ENCODE data around the gene NRGN. TPM values are rescaled to one million over a fixed set of nuclear protein-coding genes. Genes with fewer than 3 reads are reported as not detected.

Gene NRGN
- total and polyA plus RNA-seq, 10 of the 15 experiments (the other 5 are each of a cell fraction or from before 2014, with no cell fraction given) = 0.36 to 3.2 (median 1.1) TPM; not detected in 2

DNA sequence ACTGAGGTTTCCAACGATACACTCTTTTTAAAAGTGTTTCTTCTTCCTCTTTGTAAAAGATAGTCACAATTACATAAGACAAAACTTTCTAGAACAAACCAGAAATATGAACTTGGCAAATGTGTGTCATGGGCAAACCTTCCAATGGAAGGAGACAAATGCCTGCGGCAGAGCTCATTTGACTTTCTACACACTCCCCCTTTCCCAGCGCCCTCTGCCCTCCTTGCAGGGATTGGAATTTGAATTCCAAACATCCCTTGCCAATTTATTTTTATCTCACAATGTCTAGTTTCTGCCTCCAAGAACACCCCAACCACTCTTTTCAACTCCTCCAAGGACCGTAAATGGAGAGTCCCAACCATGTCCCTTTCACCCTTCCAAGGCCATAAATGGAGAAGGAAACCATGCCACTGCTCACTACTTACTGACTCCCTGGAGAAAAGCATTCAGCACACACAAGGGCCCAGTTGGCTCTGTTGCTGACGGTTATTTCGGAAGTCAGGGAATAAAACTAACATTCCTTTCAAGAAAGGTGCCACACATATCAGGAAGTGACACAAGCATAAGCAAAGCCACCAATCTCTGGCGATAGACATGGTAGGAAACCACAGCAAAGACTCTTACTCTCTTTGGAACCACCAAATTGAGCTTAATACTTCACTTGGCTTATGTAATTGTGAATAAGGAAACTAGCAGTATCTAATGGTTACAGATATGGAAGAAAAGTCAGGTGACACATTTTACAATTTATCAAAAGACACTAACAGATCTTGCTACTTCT lies 37.3 kb downstream of the NRGN start:
- ChIA-PET RAD21 (ENCODE audit: unreplicated experiment) (no interaction called here), CTCF (interaction anchor here (1.4 to 2.4 kb wide), 5 partner anchors 8 to 137 kb away, joined by 3 to 7 read pairs (median 4); no protein-coding TSS in a partner anchor), POLR2A (no interaction called here), SMC1A (ENCODE audit: uncharacterized antibody, unreplicated experiment) (interaction anchor here (1.4 to 1.6 kb wide), 2 partner anchors 16 to 108 kb away, joined by 5 to 6 read pairs; no protein-coding TSS in a partner anchor)
- Histone ChIP-seq H3K27me3 (replicated peaks in 1 of 2; ENCODE audit: control insufficient read depth in 2 of 2, insufficient read depth in 2 of 2, low read length in 1 of 2) (no peaks in the 10 kb centered on the region), H3K27ac (ENCODE audit: control insufficient read depth, insufficient read depth) (no peak overlapping the region), H3K79me2 (ENCODE audit: control insufficient read depth, insufficient read depth, low read length) (no peaks in the 10 kb centered on the region; the same call in 1 of the 2 replicates), H4K20me1 (ENCODE audit: control insufficient read depth, insufficient read depth) (no peaks in the 10 kb centered on the region), H3K4me2 (ENCODE audit: control insufficient read depth, insufficient read depth) (no peak overlapping the region), H3K4me1 (ENCODE audit: control insufficient read depth, insufficient read depth, low read length) (no peaks in the 10 kb centered on the region), H3K4me3 (no peak overlapping the region), H3K9me3 (replicated peaks; ENCODE audit: control insufficient read depth, insufficient read depth, low read length) (no peaks in the 10 kb centered on the region), H3K9ac (ENCODE audit: control insufficient read depth, insufficient read depth, low read length) (no peak overlapping the region), H2AFZ (ENCODE audit: control insufficient read depth, low read depth, low read length) (no peak overlapping the region), H3K36me3 (ENCODE audit: control insufficient read depth in 2 of 2, insufficient read depth in 2 of 2, low read length in 1 of 2) (no peaks in the 10 kb centered on the region; a peak in 1 of 4 replicates)
- FAIRE-seq (no peak), ATAC-seq (no peak), DNase-seq (ENCODE audit: low read depth, low spot score) (no peak)
- TF ChIP-seq ZZZ3 (IDR thresholded peaks at IDR 0.05; ENCODE audit: control insufficient read depth, insufficient read length, low read depth) (no peak), CEBPB (IDR thresholded peaks at IDR 0.05; ENCODE audit: borderline replicate concordance in 1 of 2, low read depth in 2 of 2, low read length in 2 of 2) (no peak), SKIL (IDR thresholded peaks at IDR 0.05; ENCODE audit: low read depth, poor library complexity, severe bottlenecking) (no peak), EED (IDR thresholded peaks at IDR 0.05; ENCODE audit: low read depth) (no peak), EP300 (IDR thresholded peaks at IDR 0.05; ENCODE audit: borderline replicate concordance in 1 of 2, control insufficient read depth in 1 of 2, low read depth in 2 of 2, low read length in 2 of 2) (no peak), ZNF622 (IDR thresholded peaks at IDR 0.05) (no peak), ZSCAN29 (IDR thresholded peaks at IDR 0.05) (no peak), CHD4 (IDR thresholded peaks at IDR 0.05) (no peak), FOXM1 (IDR thresholded peaks at IDR 0.05; ENCODE audit: low read depth, low read length) (no peak), EZH2 (IDR thresholded peaks at IDR 0.05; ENCODE audit: borderline replicate concordance, control insufficient read depth, low read depth, low read length) (no peak), BCL11A (IDR thresholded peaks at IDR 0.05; ENCODE audit: low read depth, low read length) (no peak), SIX5 (IDR thresholded peaks at IDR 0.05; ENCODE audit: low read depth, low read length, severe bottlenecking) (no peak), BHLHE40 (IDR thresholded peaks at IDR 0.05; ENCODE audit: borderline replicate concordance in 1 of 2, low read depth in 2 of 2, low read length in 1 of 2) (no peak), PAX8 (IDR thresholded peaks at IDR 0.05) (no peak)
- TF ChIP-seq, protein P1, sequence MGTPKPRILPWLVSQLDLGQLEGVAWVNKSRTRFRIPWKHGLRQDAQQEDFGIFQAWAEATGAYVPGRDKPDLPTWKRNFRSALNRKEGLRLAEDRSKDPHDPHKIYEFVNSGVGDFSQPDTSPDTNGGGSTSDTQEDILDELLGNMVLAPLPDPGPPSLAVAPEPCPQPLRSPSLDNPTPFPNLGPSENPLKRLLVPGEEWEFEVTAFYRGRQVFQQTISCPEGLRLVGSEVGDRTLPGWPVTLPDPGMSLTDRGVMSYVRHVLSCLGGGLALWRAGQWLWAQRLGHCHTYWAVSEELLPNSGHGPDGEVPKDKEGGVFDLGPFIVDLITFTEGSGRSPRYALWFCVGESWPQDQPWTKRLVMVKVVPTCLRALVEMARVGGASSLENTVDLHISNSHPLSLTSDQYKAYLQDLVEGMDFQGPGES (IDR thresholded peaks at IDR 0.05) = no peak
- BruUV-seq (replicated peaks) = no TSS peak
- in situ Hi-C loops (cut with MboI) = no loop called here
- intact Hi-C loops (cut with micrococcal nuclease; ENCODE audit: unreplicated experiment) = no loop called here
- WGBS (ENCODE audit: insufficient coverage, insufficient replicate concordance, low lambda C conversion rate, missing lambda C conversion rate) = 90% methylated on average over 7 of the region's 7 CpGs

Data from GM12878 (cell line).